Measurements from ENCODE around the gene TTC28.

TTC28 gene

DNA sequence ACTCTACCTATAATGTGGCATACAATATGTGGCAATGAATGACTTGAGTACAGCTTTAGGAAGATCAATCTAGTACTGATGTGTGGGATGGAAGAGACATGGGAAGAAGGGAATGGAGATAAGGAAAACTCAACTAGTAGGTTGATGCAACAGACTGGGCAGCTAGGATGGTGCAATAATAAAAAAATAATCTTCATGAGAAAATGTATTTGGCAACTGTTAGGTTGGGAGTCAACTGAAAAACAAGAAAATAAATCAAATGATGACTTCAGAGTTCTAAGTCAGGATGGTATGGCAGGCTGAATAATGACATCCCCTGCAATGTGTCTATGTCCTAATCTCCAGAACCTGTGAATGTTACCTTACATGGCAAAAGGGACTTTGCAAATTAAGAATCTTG, 523.8 kb downstream of the TTC28 start:
- ATAC-seq (replicated peaks) (no peak), DNase-seq (no peak)

DNA sequence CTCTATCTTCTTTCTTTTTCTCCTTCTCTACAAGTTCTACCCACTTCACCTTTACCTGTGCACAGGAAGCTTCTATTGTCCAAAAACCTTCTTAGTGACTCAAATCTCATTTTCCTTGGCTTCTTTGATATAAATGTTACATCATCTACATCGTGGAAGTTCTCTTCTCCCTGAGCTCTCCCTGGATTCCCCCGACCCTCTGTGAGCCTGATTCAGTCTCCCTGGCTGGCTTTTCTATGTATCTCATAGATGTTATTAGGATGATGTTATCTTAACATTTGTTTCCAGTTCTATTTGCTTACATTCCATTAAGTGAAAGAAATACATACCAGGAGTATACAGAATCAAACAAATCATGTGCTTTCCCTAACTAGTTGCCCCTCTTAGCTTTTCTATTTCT, 524.8 kb downstream of the TTC28 start:
- Mint-ChIP-seq H3K4me1 (no peaks in the 10 kb centered on the region), H3K4me3 (no peak overlapping the region), H3K27ac (no peak overlapping the region), H3K9me3 (peaks cover 0 to 1% of the 10 kb centered on the region in 2 donors), H3K36me3 (no peaks in the 10 kb centered on the region), H3K27me3 (peaks cover 0 to 6% of the 10 kb centered on the region in 2 donors)
- no peak for DNase-seq
- no peak for ATAC-seq (replicated peaks)

More for the DNA sequence above, 523.8 kb downstream of the TTC28 start:
- Mint-ChIP-seq H3K4me3 (no peak overlapping the region), H3K4me1 (no peaks in the 10 kb centered on the region), H3K27ac (no peak overlapping the region), H3K9me3 (peaks cover 0 to 1% of the 10 kb centered on the region in 2 donors), H3K36me3 (no peaks in the 10 kb centered on the region), H3K27me3 (peaks cover 0 to 6% of the 10 kb centered on the region in 2 donors)

GRCh38 chr22:28151151-28151816, 528.4 kb downstream of the TTC28 start:
- peaks cover 0 to 3% of the 10 kb centered on the region in 2 donors for H3K27me3 Mint-ChIP-seq
- ATAC-seq (replicated peaks) (no peak), DNase-seq (no peak)
- no peak overlapping the region for H3K4me3 Mint-ChIP-seq
- H3K9me3 Mint-ChIP-seq: no peaks in the 10 kb centered on the region
- H3K36me3 Mint-ChIP-seq: no peaks in the 10 kb centered on the region
- no peaks in the 10 kb centered on the region for H3K4me1 Mint-ChIP-seq
- no peak overlapping the region for H3K27ac Mint-ChIP-seq

DNA sequence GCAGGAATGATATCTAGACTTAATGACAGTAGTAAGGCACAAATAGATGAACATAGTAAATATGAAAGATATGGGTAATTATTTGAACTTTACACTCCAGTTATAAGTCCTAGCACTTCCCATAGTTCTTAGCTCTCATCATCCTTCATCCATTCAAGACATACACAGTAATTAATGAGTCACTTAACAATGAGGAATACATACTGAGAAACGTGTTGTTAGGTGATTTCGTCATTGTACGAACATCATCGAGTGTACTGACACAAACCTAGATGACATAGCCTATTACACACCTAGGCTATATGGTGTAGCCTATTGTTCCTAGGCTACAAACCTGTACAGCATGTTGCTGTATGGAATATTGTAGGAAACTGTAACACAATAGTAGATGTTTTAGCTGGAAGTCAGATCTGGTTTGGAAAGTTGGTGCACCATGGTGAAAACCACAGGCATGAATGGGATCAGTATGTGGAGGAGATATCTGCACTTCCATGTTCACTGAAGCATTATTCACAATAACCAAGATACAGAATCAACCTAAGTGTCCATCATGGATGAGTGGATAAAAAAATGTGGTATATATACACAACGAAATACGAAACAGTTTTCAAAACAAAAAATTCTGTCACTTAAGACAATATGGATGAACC, 530.7 kb downstream of the TTC28 start:
- Mint-ChIP-seq H3K27me3 (no peaks in the 10 kb centered on the region), H3K36me3 (no peaks in the 10 kb centered on the region), H3K27ac (no peak overlapping the region), H3K9me3 (no peaks in the 10 kb centered on the region), H3K4me3 (no peak overlapping the region), H3K4me1 (no peaks in the 10 kb centered on the region)
- ATAC-seq (replicated peaks) (no peak), DNase-seq (no peak)

DNA sequence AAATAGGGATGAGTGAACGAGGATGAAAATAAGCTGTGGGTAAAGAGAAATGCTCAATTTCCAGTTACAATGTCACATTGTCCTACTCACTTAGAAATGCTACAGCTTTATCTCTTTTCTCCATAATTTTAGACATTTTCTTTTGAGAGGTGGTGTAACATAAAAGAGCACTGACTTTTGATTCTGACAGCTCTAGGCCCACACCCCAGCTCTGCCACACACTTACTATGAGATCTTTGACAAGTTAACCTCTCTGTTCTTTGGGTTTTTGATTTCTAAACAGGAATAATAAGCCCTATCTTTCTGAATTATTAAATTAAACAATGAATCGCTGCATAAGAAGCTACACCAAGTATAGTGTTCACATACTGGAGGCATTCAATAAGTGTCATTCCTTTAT, 532.2 kb downstream of the TTC28 start:
- H3K9me3 Mint-ChIP-seq: no peaks in the 10 kb centered on the region
- no peak for DNase-seq
- H3K36me3 Mint-ChIP-seq: no peaks in the 10 kb centered on the region
- H3K27ac Mint-ChIP-seq: no peak overlapping the region
- no peak overlapping the region for H3K4me3 Mint-ChIP-seq
- H3K27me3 Mint-ChIP-seq: no peaks in the 10 kb centered on the region
- H3K4me1 Mint-ChIP-seq: no peaks in the 10 kb centered on the region
- no peak for ATAC-seq (replicated peaks)

DNA sequence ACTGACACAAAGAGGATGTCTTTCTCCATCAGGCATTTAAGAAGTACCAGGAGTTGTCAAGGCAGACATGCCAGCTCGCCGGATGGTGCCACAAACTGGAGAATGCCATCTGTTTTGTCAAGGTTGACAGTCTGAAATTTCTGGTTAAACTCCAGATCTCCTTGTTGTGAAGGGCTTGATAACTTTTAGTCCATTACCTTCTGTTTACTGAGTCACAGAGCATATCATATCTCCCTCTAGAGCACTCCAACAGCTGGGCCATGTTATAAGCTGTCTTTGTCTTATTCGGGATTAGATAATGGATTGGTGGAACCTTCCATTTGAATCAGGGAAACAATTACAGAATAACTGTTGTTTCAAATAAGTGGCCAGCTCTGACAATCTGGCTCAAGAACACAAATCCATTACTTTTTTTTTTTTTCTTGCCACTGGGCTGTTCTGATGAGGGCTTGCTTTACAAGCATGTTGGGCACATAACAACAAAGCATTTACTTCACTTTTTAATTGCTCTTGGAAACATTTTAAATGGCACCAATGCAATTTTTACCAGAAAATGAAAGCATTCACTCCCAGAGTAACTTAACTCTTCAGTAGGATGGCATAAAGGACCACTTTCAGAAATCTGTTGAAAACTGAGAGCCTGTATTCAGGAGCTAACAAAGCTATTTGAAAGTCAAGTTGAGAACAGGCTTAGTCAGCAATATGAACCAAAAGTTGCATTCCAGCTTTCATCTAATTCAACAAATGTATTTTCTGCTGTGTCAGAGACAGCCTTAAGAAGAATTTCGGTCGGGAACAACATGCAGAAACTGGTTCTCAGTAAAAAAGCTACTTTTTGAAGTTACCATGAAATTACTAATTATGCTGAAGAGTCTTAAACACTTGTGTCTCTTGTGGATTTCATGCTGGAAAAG, 533.0 kb downstream of the TTC28 start:
- ATAC-seq (replicated peaks): no peak
- no peaks in the 10 kb centered on the region for H3K36me3 Mint-ChIP-seq
- no peak overlapping the region for H3K4me3 Mint-ChIP-seq
- DNase-seq: no peak
- H3K27ac Mint-ChIP-seq: no peak overlapping the region
- no peaks in the 10 kb centered on the region for H3K4me1 Mint-ChIP-seq
- no peaks in the 10 kb centered on the region for H3K27me3 Mint-ChIP-seq
- no peaks in the 10 kb centered on the region for H3K9me3 Mint-ChIP-seq

- no peaks in the 10 kb centered on the region for H3K27me3 Mint-ChIP-seq
- H3K27ac Mint-ChIP-seq: no peak overlapping the region
- no peaks in the 10 kb centered on the region for H3K9me3 Mint-ChIP-seq
- no peak overlapping the region for H3K4me3 Mint-ChIP-seq
- H3K4me1 Mint-ChIP-seq: no peaks in the 10 kb centered on the region
- DNase-seq (no peak), ATAC-seq (replicated peaks) (no peak)
- no peaks in the 10 kb centered on the region for H3K36me3 Mint-ChIP-seq
Observed at GRCh38 chr22:28143961-28144745, 535.5 kb downstream of the TTC28 start.

DNA sequence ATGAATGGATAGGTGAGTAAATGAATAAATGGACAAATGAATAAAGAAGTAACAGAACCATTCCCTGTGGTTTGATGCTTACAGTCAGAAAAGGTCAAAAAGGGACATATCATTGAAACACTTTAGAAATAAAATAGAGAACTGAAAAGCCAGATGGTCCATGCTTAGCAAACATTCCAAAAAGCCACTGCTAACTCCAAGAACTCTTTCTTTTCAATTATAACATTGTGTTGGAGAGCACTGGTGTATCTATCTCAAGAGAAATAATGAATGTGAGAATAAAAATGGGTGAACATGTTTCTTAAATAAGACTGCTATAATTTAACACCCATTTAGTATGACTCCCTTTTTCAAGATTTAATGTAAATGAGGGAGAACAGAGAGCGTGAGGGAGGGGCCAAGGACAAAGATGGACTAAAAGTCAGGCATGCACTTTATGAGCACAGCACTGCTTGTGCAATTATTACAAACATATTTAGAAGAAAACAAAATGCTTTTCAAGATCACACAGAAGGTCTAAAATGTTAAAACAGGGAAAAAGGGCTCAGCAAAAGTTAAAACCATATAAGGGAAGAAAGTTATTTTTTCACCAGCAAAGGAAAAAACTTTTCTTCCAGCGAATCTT, 536.3 kb downstream of the TTC28 start:
- ATAC-seq (replicated peaks) (no peak), DNase-seq (no peak)
- Mint-ChIP-seq H3K4me3 (no peak overlapping the region), H3K36me3 (no peaks in the 10 kb centered on the region), H3K9me3 (no peaks in the 10 kb centered on the region), H3K27me3 (no peaks in the 10 kb centered on the region), H3K4me1 (no peaks in the 10 kb centered on the region), H3K27ac (no peak overlapping the region)

- DNase-seq: no peak
- H3K4me3 Mint-ChIP-seq: no peak overlapping the region
- no peaks in the 10 kb centered on the region for H3K9me3 Mint-ChIP-seq
- no peak overlapping the region for H3K27ac Mint-ChIP-seq
- no peaks in the 10 kb centered on the region for H3K27me3 Mint-ChIP-seq
- H3K36me3 Mint-ChIP-seq: no peaks in the 10 kb centered on the region
- ATAC-seq (replicated peaks): no peak
- H3K4me1 Mint-ChIP-seq: no peaks in the 10 kb centered on the region
Observed at GRCh38 chr22:28142361-28142961, 537.2 kb downstream of the TTC28 start.

- no peaks in the 10 kb centered on the region for H3K4me1 Mint-ChIP-seq
- no peaks in the 10 kb centered on the region for H3K36me3 Mint-ChIP-seq
- H3K27ac Mint-ChIP-seq: no peak overlapping the region
- no peaks in the 10 kb centered on the region for H3K9me3 Mint-ChIP-seq
- H3K27me3 Mint-ChIP-seq: no peaks in the 10 kb centered on the region
- no peak overlapping the region for H3K4me3 Mint-ChIP-seq
- ATAC-seq (replicated peaks) (no peak), DNase-seq (no peak)
Observed at GRCh38 chr22:28141614-28142013, 538.0 kb downstream of the TTC28 start.

DNA sequence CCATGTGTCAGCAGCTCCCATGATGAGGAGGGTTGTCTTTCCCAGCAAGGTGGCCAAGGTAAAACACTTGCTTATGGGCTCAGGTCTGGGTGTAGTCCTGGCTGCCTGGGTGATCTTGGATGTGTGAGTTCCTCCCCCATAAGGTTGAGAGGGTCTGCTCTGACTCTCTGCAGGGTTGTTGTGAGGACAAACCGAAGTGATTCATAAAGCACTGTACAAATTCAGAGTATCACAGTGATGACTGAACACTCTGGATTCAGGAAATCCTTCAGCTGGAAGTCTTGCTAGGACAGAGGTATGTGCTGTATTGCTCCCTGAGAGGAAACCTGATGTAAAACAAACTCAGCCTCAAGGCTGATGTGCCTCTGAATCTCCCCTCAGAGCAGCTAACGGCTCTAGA, 539.7 kb downstream of the TTC28 start:
- Mint-ChIP-seq H3K4me3 (no peak overlapping the region), H3K36me3 (no peaks in the 10 kb centered on the region), H3K4me1 (no peaks in the 10 kb centered on the region), H3K9me3 (no peaks in the 10 kb centered on the region), H3K27me3 (no peaks in the 10 kb centered on the region), H3K27ac (no peak overlapping the region)
- no peak for DNase-seq
- ATAC-seq (replicated peaks): no peak

DNA sequence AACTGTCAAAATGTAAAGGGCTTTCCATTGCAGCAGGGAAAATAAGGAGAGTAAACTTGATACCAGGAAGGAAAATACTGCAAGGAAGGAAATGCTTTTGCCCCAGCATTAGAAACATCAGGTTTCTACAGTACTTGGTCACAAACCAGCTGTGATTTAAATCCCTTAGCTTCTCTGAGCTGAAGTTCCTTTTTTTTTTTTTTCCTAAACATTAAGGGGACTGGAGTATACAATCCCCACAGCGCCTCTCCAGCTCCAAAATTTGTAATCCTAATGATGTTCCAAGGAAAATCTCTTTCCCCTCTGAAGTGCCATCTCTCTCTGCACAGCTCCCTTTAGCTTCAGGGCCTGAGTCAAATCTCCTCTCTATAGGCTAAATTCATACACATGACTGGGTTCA, 540.1 kb downstream of the TTC28 start:
- Mint-ChIP-seq H3K4me1 (no peaks in the 10 kb centered on the region), H3K27me3 (peaks cover 0 to under 1% of the 10 kb centered on the region in 2 donors), H3K4me3 (no peak overlapping the region), H3K27ac (no peak overlapping the region), H3K9me3 (no peaks in the 10 kb centered on the region), H3K36me3 (no peaks in the 10 kb centered on the region)
- ATAC-seq (replicated peaks) (no peak), DNase-seq (no peak)

GRCh38 chr22:28137036-28137435, 542.6 kb downstream of the TTC28 start:
- Mint-ChIP-seq H3K27me3 (peaks cover 5 to 9% of the 10 kb centered on the region in 2 donors), H3K9me3 (no peaks in the 10 kb centered on the region)

More at GRCh38 chr22:28137036-28137435, 542.6 kb downstream of the TTC28 start:
- Mint-ChIP-seq H3K4me1 (no peaks in the 10 kb centered on the region), H3K27ac (no peak overlapping the region), H3K4me3 (no peak overlapping the region), H3K36me3 (no peaks in the 10 kb centered on the region)
- DNase-seq: no peak
- no peak for ATAC-seq (replicated peaks)

All from stimulated activated naive B cell treated with anti-CD40 and anti-IgM and Interleukin-4, amounts not matched to agents 10 μg/mL and 1 μg/mL and 100 μg/mL, for 72 hours (primary cell).